Daoy (cell line): ENCODE measurements around the gene TECPR1. TPM values are rescaled to one million over a fixed set of nuclear protein-coding genes. Genes with fewer than 3 reads are reported as not detected.
"Not testable (repeated sequence)": the region's sequence is repeated elsewhere in the genome, so short reads cannot be mapped to it uniquely, and the experiment has no call there.

Experiments
- DNase-seq: peaks from one replicate; pipeline ENCODE4 v3.0.0-alpha.2; 2015; ENCODE audit warnings: low read depth
- total RNA-seq: library from RNA; depleted of rRNA; stranded (reverse); fragments of >200 nt; shearing (Covaris generic); gene quantifications from 2 replicates; pipeline ENCODE4 v1.2.3, GENCODE V29; 2014

The TECPR1 gene
- total RNA-seq, 1 experiment from 2014 or later = 5.2 TPM

DNA sequence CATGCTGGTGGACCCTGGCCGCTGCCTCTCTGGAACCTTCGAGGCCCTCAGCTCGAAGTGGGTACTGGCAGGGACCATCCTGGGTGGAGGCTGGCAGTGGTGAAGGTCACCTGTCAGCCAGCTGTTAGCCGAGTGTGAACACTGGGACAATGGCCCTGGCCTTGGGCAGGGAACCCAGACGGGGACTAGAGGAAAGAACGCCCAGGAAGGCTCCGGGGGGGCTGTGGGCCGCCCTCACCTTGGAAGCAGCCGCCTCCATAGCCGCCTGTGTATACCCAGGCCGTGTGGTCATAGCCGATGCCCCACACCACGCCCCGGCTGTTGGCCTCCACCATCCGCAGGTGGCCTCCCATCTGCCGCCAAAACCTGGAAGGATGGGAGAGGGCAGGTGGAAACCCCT is 23.2 kb downstream of the TECPR1 start:
- no peak for DNase-seq

DNA sequence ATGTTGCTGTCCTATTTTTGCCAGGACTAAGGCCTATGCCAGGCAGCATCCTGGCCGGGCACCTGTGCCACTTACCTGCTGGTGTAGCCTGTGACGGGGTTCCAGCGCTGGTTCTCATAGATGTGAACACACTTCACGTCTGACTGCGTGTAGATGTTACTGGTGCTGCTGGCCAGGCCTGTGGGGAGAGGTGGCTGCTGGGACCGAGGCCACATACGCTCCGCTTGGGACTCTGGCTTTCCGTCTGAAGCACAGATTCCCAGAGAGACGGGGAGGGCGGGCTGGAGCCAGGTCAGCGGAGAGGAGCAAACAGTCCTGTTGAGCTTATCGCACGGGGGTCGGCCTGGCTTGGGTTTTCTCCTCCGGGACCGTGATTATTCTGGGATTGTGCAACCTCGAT is 24.1 kb downstream of the TECPR1 start:
- DNase-seq = peak; percentile 0

DNA sequence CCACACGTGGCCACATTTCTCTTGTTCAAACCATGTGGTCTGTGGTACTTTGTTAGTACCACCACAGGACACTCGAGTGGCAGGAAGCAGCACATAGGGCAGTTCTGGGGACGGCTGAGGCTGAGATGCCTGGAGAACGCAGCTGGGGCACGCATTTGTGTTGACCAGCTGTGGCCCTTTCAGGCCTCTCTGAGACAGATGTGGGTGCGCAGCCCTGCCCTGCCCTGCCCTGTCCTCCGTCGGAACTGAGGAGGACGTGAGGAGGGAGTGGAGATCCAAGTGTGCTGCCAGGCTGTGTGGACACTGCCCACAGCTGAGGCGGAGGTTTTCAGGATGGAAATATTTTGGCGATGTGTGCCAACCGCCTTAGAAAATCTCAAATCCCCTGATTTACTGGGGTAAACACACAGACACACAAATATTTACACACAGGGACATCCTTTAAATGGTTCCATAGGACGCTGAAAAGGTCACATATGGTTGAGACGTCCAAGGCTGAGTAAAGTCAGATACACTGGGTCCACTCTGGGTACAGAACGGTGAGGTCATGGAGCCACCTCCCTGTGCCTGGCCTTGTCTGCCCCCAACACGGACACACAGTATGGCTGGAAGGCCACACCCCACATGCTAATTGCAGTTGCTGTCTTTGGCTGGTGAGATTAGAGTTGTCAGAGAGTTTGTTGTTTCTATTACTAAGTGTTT is 26.0 kb downstream of the TECPR1 start:
- DNase-seq = no peak

DNA sequence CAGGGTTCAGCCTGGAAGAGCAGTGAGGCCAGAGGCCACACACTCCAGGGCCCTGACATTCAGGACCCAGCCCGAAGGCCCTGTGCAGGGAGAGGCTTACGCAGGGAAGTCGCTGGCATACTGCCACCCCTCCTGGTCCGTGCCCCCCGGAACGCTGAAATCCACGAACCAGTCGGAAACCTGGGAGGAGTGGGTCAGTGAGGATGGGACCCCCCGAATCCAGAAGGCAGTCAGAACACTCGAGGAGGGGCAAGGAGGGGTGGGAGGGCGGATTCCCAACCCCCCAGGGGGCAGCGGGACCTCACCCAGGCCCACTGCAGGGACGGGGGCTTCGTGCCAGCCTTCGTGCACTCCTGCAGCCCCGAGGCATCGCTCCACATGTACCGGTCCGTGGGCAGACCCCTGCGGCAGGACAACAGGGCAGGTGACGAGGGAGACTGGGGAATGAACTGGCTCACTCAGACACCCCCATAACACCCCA is 27.3 kb downstream of the TECPR1 start:
- no peak for DNase-seq

DNA sequence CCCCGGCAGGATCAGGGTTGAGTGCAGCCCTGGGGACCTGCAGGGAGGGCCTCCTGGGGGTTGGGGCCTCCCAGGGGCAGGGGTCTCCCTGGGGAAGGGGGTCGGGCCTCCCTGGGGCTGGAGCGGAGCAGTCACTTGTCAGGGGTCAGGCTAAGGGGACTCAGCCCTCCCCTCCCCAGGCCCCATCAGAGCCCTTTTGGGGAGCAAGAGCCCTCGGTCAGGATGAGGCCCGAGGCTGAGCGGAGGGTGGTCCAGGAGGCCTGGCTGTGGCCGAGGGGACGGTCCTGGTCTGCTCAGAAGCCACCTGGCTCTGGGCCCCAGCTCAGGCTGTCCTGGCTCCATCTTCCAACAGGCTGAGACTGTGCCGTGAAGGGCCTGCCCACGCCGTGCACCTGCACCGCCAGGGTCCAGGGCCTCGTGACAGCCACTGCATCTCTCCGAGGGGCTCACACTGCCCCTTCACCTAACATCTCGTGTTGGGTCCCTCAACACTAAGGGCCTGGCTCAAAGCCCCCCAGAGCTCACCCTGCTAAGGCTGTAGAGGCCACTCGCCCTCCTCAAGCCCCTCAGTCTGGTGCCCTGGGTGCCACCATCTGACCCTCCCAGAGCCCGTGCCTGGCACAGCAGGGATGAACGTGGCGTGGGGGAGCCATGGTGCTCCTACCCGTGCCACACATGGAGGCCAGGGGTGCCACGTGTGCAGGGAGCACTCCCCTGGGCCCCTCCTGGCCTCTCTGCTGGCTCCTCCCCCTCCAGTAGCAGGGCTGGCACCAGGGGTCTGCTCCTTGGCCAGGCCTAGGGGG is 27.9 kb downstream of the TECPR1 start:
- DNase-seq = no peak

DNA sequence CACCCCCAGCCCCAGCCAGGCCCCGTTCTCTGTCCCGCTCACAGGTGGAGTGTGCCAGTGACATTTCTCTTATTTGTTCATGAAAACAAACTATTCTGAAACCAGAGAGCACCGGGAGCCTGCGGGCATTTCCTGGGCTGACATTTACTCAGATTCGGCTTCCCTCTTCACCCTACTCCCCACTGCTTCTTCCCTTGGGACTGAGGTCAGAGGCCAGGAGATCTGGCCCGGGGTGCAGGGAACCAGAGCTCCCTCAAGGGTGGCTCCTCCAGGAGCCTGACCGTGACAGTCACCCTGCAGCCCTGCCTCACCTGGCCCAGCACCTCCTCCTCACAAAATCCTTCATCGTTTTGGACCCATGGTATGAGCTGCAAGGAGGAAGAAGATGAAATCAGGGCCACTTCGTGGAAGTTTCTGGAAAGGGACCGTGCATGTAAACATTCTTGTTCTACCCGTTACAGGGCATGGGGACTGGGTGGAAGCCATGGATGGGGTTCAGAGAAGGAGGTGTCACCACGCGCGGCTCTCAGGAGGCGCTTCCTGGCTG is 28.6 kb downstream of the TECPR1 start:
- DNase-seq = no peak

DNA sequence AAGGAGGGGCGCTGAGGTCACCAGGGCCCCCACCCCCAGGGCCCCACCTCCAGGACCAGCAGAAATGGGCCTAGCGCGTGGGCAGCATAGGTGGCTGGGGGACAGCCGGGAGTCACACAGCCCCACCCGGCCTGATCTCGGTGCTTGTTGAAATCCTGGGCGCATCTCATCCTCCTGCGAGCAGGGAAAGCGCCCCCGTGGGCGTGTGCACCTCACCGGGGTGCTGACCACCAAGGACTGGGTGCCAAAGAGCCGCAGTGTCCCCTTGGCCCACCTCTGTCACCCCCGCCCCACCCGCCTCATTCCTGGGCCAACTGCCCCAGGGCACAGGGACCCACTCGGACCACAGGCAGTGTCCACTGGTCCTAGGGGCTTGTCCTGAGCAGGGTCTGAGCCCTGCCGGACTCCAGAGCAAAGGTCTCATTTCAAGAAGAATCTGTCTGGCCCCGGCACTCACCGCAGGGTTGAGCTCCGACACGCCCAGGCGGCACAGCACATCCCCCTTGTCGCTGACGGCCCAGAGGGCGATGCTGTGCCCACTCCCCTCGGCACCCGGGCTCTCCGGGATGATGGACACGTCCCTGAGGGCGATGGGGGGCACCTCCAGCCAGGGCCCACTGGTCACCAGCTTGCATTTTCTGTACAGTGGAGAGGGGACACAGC is 29.4 kb downstream of the TECPR1 start:
- DNase-seq = no peak

DNA sequence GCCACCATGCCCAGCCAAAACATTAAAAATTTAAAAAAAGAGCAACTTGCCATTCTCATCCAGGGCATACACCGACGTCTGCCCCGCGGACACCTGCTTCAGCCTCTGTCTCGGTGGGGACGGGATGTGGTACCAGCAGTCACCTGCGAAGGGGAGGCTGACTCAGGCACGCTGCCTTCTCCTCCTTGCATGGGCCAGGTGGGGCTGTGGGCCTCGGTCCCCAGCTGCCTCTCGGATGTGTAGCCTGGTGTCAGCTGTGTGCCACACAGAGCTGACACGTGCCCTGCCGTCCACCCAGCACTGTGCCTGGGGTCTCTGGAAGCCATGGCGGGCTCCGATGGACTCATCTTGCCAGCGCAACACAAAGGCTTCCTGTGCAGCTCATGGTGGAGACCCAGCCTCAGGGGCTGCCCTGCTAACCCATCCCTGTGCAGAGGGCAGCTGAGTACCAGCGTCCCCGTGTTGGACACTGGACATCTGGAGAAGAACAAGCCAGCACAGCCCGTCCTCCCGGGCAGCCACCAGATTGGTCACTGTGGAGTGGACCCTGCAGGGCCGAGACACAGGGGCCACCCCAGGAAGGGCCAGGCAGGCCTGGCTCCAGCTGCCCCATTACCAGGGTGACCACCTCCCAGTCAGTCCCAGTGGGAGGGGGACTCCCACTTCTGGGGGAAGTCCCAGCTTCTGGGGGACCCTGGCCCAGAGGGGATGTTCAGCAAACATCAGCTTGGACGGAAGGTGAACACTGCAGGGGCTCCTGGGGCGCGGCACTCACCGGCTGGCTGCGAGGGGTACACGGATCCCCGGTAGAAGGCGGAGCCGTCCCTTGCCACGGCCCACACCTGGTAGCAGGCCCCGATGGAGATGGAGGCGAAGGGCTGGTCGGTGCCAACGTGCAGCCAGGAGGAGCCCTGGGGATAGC is 30.2 kb downstream of the TECPR1 start:
- no peak for DNase-seq

DNA sequence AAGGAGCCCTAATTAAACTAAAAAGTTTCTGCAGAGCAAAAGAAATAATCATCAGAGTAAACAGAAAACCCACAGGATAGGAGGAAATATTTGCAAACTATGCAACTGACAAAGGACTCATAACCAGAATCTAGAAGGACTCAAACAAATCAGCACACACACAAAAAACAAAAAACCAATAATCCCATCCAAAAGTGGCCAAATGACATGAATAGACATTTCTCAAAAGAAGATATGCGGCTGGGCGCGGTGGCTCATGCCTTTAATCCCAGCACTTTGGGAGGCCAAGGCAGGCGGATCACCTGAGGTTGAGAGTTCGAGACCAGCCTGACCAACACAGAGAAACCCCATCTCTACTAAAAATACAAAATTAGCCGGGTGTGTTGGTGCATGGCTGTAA is 32.6 kb downstream of the TECPR1 start:
- not testable (repeated sequence) for DNase-seq

DNA sequence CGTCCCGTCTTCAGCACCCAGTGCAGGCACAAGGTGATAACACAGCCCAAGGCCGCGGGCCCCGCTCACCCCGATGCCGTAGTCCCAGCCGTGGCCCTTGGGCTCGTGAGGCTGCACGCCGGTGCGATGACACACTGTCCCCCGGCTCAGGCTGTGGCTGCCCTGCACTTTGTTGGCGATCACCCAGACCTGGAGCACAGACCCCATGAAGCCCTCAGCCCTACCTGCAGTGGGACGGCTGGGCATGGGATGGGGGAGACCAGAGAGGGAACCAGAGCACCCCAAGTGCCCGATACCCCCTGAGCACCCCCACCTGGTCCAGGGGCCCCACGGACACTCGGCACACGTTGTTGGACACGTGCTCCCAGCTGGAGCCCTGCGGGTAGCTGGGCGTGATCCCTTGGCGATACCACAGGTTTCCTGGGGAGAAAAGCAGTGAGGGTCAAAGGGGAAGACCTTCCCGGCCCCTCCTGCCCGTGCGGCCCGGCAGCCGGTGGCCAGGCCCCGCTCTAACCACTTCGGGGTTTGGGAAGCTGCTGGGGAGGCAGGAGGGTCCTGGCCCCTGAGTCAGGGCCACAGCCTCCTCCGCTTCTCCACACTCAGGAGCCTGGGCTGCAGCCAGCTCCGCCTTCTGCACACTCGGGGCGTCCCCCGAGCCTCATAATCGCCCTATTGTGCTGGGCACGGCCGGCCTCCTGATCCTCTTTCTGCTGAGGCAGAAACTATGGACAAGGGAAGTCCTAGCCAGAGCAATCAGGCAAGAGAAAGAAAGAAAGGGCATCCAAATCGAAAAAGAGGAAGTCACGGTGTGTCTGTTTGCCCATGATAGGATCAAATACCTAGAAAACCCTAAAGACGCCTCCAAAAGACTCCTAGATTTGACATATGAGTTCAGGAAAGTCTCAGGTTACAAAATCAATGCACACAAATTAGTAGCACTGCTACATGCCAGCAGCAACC is 34.1 kb downstream of the TECPR1 start:
- no peak for DNase-seq

DNA sequence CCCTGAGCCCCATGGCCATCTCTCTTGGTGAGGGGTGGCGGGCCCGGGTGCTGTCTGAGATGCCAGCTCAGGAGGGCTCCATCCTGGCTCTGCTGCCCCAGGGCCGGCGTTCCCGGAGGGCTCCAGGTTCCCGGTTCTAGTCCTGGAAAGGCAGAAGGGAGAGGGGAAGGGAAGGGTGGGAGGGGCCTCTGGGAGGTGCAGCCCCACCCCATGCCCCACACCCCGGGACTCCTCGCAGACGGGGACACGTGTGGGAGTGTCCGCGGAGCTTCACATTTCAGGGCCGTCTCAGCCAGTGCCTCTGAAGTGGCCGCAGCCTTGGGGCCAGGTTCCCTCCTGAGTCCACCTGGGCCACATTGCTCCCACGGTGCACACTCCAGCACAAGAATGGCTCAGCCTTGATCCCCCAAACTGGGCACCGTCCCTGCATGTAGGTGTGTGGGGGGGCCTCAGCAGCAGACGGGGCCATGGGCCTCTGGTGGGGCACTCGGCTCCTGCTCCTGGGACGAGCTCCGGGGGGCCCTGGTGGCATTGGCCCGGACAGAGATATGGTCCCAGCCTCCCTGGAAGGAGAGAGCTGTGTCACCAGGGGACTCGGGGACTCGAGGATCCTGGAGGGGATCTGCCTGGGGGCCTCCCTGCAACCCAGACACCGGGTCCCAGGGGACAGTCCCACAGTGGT is 35.0 kb downstream of the TECPR1 start:
- DNase-seq = no peak

DNA sequence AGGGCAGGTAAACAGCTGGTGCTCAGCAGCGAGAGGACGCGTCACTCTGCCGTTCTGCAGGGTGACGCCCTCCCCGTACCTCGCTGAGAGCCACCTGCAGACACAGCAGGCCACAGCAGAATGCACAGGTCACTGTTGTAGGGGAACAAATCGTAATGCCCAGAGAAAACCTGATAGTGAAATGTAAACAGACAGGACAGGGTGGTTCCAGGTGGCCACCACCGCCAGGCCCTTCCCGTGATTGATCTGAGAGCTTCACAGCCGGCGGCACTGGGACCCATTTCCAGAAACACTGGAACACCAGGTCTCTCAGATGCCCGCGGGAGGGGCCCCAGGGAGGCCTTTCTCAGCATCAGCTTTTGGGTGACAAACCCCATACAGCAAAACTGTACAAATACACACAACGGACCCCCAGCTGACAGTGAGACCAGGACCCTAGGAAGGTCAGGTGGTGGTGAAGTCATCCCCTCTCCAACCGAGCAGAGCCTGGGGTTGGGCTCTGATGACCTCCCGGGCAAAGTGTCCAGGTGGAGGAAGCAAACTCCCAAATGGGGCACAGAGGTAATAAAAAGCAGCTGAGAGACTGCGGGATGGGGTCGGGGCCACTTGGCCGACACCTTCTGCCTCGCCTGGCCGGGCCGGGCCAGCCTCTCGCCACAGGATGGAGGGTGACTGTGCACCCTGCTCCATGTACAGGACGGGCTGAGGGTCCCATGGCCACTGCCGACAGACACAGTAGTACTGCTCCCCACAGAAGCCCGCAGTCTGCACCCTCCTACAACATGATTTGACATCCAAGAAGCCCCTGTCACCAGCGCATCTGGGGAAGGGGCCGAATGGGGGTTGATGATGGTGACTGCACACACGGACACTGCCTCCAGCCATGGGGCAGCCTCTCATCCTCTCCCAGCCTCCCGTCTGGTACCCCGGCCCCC is 36.2 kb downstream of the TECPR1 start:
- DNase-seq = no peak

DNA sequence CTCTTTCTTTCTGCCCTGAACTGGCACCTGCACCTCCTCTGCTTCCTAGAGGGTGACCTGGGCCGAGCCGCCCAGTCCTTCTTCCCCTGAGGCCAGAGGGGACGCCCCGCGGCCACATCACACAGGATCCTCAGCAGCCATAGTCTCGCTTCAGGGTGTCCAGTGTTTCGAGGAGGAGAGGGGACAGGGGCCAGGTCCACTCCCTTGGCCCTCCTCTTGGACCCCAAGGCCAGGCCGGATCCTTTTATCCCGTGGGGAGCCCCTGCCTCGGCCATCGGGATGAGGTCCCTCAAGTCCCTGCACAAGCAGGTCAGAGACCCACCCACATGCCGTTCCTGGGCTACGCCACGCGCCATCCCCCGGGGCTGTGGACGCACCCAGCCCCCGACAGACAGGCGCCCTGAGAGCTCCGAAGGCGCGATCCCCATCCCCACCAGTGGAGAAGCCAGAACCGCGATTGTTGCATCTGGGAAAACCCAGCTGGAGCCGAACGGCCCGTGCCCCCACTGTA is 37.2 kb downstream of the TECPR1 start:
- no peak for DNase-seq

DNA sequence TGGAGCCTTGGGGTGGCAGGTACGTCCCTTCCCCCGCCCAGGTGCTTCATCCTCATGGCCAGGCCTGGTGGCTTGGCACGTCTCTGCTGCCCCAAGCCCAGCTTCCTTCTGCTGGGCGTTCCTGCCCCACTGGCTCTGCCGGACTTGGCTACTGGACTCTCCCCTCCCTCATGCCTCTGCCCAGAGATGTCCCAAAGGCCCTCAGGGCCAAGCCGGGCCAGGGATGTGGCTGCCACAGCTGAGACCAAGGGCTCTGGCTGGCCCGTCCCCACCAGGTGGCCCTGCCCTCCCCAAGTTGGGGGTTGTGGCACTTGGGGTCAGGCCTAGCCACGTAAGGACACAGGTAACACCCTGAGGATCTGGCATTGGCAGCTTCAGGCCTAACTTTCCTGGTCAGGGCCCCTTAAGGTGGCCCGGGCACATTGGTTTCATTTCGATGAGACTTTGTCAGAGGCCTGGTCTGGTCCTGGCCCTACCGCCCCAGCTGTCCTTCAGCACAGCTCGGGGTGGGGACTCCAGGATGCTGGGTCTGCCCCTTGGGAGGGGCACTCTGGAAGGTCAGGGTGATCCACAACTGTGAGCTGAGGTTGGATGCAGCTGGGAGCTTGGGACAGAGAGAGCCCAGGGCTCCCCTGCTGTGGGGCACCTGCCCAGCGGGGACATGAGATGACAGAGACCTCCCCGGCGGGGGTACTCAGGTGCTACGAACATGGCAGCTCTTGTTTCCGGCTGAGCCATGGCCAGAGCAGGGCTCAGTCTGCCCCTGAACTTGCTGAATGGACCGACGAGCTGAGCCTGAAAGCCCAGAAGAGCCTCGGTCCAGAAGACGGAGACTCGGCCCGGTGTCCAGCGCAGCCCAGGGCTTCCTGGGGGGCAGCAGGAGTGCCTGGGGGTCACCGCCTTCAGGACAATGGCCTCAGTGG is 37.9 kb downstream of the TECPR1 start:
- DNase-seq = no peak

DNA sequence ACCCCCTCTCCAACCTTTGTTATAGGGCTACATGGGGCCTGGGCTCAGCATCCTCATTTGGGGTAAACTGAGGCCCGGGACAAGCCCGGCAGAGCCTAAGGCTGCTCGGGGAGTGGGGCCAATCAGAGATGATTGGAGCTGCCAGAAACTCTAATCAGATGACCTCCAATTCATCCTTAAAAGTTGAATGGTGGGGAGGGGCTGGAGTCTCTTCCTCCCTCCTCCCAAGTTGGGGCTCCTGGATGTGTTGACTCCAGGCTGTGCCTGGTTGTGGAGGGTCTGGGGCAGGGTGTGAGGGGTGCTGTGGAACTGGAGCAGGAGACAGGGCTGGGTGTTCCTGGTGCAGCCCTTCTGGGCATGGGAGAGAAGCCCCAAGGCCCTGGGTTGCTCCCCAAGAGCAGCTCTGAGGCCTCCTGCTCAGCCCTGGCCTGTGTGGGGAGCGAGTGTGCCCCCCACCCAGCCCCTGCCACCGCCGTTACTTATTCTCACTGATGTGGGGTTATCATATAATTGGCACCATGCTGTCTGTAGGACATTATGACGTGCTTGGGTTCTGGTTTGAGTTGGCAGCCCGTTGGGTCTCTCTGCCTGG is 38.6 kb downstream of the TECPR1 start:
- no peak for DNase-seq

DNA sequence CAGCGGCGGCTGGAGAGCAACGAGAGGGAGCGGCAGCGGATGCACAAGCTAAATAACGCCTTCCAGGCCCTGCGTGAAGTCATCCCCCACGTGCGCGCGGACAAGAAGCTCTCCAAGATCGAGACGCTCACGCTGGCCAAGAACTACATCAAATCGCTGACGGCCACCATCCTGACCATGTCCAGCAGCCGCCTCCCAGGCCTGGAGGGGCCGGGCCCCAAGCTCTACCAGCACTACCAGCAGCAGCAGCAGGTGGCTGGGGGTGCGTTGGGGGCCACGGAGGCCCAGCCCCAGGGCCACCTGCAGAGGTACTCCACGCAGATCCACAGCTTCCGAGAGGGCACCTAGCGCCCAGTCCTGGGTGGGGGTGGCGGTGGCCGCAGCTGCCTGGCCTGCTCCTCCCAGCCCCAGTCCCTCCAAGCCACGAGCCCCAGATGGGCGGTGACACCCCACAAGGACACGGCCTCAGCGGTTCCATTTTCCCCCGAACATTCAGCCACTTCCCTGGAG is 39.4 kb downstream of the TECPR1 start:
- DNase-seq = no peak
